Transverse colon (tissue), 4 donors: Measurements from ENCODE around the gene FUZ. TPM values are rescaled to one million over a fixed set of nuclear protein-coding genes. Genes with fewer than 3 reads are reported as not detected.

ENCODE experiments used
- DNase-seq: peaks from one replicate; pipeline ENCODE4 v3.0.0-alpha.2; 2019
- H3K27ac ChIP-seq, 4 donors: fragments of 200-600 bp; sonication (generic); 2 replicates each; pipeline ENCODE4 v1.5.1; 2016 to 2018; ENCODE audit warnings: inconsistent platforms in 4 of 4
- H3K27me3 ChIP-seq: fragments of 200-600 bp; sonication (generic); 2 replicates; pipeline ENCODE4 v1.5.1; 2017; ENCODE audit warnings: inconsistent platforms
- H3K36me3 ChIP-seq, 4 donors: fragments of 200-600 bp; sonication (generic); 2 replicates each; pipeline ENCODE4 v1.5.1; 2017 to 2019; ENCODE audit warnings: inconsistent platforms in 4 of 4
- H3K4me1 ChIP-seq, 4 donors: fragments of 200-600 bp; sonication (generic); 2 replicates each; pipeline ENCODE4 v1.5.1; 2017 to 2020; ENCODE audit warnings: inconsistent platforms in 4 of 4
- H3K4me3 ChIP-seq, 4 donors: fragments of 200-600 bp; sonication (generic); 1 replicate in 1 of 4; 2 replicates in 3 of 4; pipeline versions ENCODE4 v1.5.1 to v1.6.1; 2017 to 2019; ENCODE audit warnings: inconsistent platforms in 4 of 4
- H3K9me3 ChIP-seq, 2 donors: fragments of 200-600 bp; sonication (generic); 2 replicates each; pipeline ENCODE4 v1.5.1; 2017 to 2019; ENCODE audit warnings: inconsistent platforms in 2 of 2
- EP300 ChIP-seq: sonication (generic); formaldehyde crosslinking; IDR thresholded peaks from one replicate; pipeline ENCODE4 v1.6.1; 2017; ENCODE audit warnings: antibody characterized with exemption, low read depth
- POLR2A ChIP-seq: fragments of 450-650 bp; IDR thresholded peaks from one replicate; pipeline ENCODE4 v1.6.1; 2016; ENCODE audit warnings: antibody characterized with exemption, mild to moderate bottlenecking, moderate library complexity
- POLR2AphosphoS5 ChIP-seq, 3 donors: sonication (generic); formaldehyde crosslinking; IDR thresholded peaks; one replicate each; pipeline ENCODE4 v1.6.1; 2016; ENCODE audit warnings: antibody characterized with exemption in 3 of 3
- WGBS, 2 donors: methylation state at CpG; one replicate each; pipeline ENCODE4 v1.1.5; 2018; ENCODE audit warnings: low coverage in 1 of 2; 5-methylcytosine and 5-hydroxymethylcytosine counted together
- in situ Hi-C, 4 donors: fragments of 200-750 bp; cut with MboI; loops; one replicate each; pipeline versions ENCODE4 v1.15.0 to v1.15.1; 2017; ENCODE audit warnings: low sequenced_read_pairs in 3 of 4, low pct_ligation_motif_present in 1 of 4, low pct_unique_long_range_greater_than_20kb in 1 of 4
- intact Hi-C: fragments of 100-400 bp; cut with DNase I; formaldehyde crosslinking; loops from one replicate; pipeline ENCODE4 v1.15.1; 2023; ENCODE audit warnings: low total_unique reads
- total RNA-seq, 4 donors: library from RNA; depleted of rRNA; stranded (reverse); fragments of >200 nt; gene quantifications; one replicate each; pipeline ENCODE4 v1.1.0, GENCODE V29; 2016
- TF ChIP-seq, protein P1 (sequence below), 5 experiments: fragments of 200-600 bp in 3 of 5; fragments of 450-650 bp in 2 of 5; sonication (generic) in 3 of 5; IDR thresholded peaks; 1 replicate in 2 of 5; 2 replicates in 3 of 5; pipeline ENCODE4 v1.5.1; 2016 to 2017; ENCODE audit warnings: antibody characterized with exemption in 5 of 5, inconsistent platforms in 3 of 5, mild to moderate bottlenecking in 2 of 5, moderate library complexity in 1 of 5

The FUZ gene
- total RNA-seq, 4 donors from 2014 or later: 10.2 to 20.1 (median 13.1) TPM

DNA sequence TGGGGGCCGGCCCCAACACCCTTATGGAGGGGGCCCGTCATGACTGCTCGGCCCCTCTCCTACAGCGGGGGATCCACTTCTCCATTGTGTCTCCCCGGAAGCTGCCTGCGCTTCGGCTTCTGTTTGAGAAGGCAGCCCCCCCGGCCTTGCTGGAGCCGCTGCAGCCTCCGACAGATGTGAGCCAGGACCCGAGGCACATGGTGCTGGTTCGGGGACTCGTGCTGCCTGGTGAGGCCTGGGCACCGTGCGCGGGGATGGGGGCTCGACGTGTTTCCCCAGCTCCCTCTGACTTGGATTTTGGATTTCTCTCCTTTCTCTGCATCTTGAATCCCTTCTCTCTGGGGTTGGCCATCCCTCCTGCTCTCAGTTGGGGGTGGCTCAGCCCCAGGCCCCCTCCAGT, 16.6 kb upstream of the FUZ start:
- intact Hi-C loops (no loop called here), in situ Hi-C loops (no loop called here)
- H3K36me3 ChIP-seq: peaks cover 0 to 24% (median 7%) of the 10 kb centered on the region in 4 donors
- 94% methylated on average over 18 of the region's 18 CpGs; no CpG with 5 or more reads in 1 of the 2 donors for WGBS, 2 donors
- TF ChIP-seq POLR2AphosphoS5 (IDR thresholded peaks at IDR 0.05): no peak
- TF ChIP-seq POLR2A: no peak
- no peak for TF ChIP-seq EP300
- TF ChIP-seq, protein P1, sequence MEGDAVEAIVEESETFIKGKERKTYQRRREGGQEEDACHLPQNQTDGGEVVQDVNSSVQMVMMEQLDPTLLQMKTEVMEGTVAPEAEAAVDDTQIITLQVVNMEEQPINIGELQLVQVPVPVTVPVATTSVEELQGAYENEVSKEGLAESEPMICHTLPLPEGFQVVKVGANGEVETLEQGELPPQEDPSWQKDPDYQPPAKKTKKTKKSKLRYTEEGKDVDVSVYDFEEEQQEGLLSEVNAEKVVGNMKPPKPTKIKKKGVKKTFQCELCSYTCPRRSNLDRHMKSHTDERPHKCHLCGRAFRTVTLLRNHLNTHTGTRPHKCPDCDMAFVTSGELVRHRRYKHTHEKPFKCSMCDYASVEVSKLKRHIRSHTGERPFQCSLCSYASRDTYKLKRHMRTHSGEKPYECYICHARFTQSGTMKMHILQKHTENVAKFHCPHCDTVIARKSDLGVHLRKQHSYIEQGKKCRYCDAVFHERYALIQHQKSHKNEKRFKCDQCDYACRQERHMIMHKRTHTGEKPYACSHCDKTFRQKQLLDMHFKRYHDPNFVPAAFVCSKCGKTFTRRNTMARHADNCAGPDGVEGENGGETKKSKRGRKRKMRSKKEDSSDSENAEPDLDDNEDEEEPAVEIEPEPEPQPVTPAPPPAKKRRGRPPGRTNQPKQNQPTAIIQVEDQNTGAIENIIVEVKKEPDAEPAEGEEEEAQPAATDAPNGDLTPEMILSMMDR (IDR thresholded peaks at IDR 0.05): no peak
- no peaks in the 10 kb centered on the region for H3K9me3 ChIP-seq
- H3K27ac ChIP-seq: no peak overlapping the region
- no peaks in the 10 kb centered on the region for H3K4me1 ChIP-seq
- no peak for DNase-seq
- no peak overlapping the region for H3K4me3 ChIP-seq
- H3K27me3 ChIP-seq: no peaks in the 10 kb centered on the region

DNA sequence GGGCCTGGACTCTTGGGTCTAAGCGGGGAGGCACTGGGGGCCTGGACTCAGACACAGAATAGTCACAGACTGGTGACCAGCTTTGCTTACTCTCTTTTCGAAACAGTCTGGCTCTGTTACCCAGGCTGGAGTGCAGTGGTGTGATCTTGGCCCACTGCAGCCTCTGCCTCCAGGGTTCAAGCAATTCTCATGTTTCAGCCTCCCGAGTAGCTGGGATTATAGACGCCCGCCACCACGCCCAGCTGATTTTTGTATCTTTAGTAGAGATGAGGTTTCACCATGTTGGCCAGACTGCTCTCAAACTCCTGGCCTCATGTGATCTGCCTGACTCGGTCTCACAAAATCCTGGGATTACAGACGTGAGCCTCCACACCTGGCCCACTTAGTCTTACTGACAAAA, 16.1 kb upstream of the FUZ start:
- in situ Hi-C loops (no loop called here), intact Hi-C loops (no loop called here)
- Histone ChIP-seq H3K36me3 (peaks cover 0 to 20% (median 7%) of the 10 kb centered on the region in 4 donors), H3K27ac (no peak overlapping the region), H3K27me3 (no peaks in the 10 kb centered on the region), H3K4me1 (no peaks in the 10 kb centered on the region), H3K4me3 (no peak overlapping the region), H3K9me3 (no peaks in the 10 kb centered on the region)
- TF ChIP-seq POLR2AphosphoS5 (IDR thresholded peaks at IDR 0.05) (no peak), EP300 (no peak)
- DNase-seq: no peak
- 92% methylated on average over 8 of the region's 8 CpGs; no CpG with 5 or more reads in 1 of the 2 donors for WGBS, 2 donors

DNA sequence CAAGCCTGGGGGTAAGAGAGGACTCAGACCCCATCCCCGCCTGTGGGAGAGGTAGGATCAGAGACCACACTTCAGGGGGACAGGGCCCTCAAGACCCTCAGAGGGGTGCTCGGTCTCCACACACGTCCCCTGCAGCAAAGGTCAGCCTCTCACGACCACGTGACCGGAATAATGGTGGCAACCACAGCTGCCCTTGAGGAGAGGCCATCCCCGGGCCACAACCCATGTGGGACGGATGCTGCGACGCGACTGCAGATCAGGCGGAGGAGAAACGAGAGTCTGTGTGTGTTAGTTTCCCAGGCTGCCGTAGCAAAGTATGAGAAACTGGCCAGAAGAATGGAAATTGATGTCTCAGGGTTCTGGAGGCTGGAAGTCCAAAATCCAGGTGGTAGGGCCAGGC, 13.9 kb upstream of the FUZ start:
- intact Hi-C loops: no loop called here
- TF ChIP-seq POLR2A (no peak), POLR2AphosphoS5 (IDR thresholded peaks at IDR 0.05) (no peak), EP300 (no peak)
- TF ChIP-seq, protein P1 (IDR thresholded peaks at IDR 0.05): no peak
- no peaks in the 10 kb centered on the region for H3K9me3 ChIP-seq
- no peaks in the 10 kb centered on the region for H3K27me3 ChIP-seq
- in situ Hi-C loops: no loop called here
- H3K27ac ChIP-seq: no peak overlapping the region
- H3K4me3 ChIP-seq: no peak overlapping the region
- 88 to 93% methylated on average over 7 to 14 of the region's 14 CpGs for WGBS, 2 donors
- DNase-seq: no peak
- H3K4me1 ChIP-seq: no peaks in the 10 kb centered on the region
- H3K36me3 ChIP-seq: peaks cover 0 to 14% (median 3%) of the 10 kb centered on the region in 4 donors

DNA sequence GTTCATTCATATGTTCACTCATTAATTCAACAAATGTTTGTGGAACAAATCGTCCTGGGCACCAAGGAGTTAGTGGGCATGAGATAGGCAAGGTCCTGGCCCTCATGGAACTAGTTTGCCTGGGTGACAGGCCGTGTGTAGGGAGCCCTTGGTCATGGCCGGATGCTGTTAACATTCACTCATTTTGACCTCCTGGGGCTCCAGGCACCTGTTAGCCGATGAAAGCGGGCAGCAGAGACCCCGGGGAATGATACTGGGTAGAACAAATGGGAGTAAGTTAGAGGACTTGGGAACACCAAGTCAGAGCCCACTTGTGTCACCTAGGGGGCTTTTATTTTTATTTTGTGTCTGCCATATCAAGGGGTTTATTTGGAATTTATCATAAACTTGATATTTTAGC, 11.6 kb upstream of the FUZ start:
- H3K4me1 ChIP-seq: peaks cover 0 to 7% (median under 1%) of the 10 kb centered on the region in 4 donors
- DNase-seq: no peak
- H3K36me3 ChIP-seq: peaks cover 0 to 4% (median 0%) of the 10 kb centered on the region in 4 donors
- 87 to 100% methylated on average over 2 to 6 of the region's 6 CpGs for WGBS, 2 donors
- no peak overlapping the region for H3K27ac ChIP-seq
- no peak overlapping the region for H3K4me3 ChIP-seq
- intact Hi-C loops: no loop called here
- H3K9me3 ChIP-seq: no peaks in the 10 kb centered on the region
- in situ Hi-C loops: no loop called here
- TF ChIP-seq POLR2AphosphoS5 (IDR thresholded peaks at IDR 0.05): no peak
- TF ChIP-seq, protein P1 (IDR thresholded peaks at IDR 0.05): no peak
- no peak for TF ChIP-seq EP300
- TF ChIP-seq POLR2A: no peak
- H3K27me3 ChIP-seq: no peaks in the 10 kb centered on the region

DNA sequence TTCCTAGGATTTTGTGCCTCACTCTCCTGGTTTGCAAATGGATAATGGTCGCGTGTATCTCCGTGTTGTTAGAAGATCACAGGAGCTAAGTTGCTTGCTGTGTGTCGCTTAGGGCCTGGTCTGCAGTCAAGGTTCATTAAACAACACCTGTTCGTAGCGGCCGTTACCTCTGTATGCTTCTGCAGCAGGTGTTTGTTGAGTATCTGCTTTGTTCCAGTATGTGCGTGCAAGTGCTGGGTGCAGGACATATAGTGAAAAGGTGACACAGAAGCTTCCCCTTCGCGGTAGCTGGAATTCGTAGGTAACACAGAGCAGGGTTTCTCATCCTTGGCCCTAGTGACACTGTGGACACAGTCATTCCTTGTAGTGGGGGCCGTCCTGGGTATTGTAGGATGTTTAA, 10.4 kb upstream of the FUZ start:
- intact Hi-C loops: no loop called here
- DNase-seq: no peak
- no peak overlapping the region for H3K4me3 ChIP-seq

More for the DNA sequence above, 10.4 kb upstream of the FUZ start:
- no peaks in the 10 kb centered on the region for H3K9me3 ChIP-seq
- in situ Hi-C loops: no loop called here
- TF ChIP-seq, protein P1 (IDR thresholded peaks at IDR 0.05): no peak
- no peak for TF ChIP-seq POLR2AphosphoS5 (IDR thresholded peaks at IDR 0.05)
- TF ChIP-seq EP300: no peak
- no peak for TF ChIP-seq POLR2A
- no peaks in the 10 kb centered on the region for H3K27me3 ChIP-seq
- peaks cover 8 to 17% (median 12%) of the 10 kb centered on the region in 4 donors for H3K4me1 ChIP-seq
- no peak overlapping the region for H3K27ac ChIP-seq
- peaks cover 0 to 4% (median 0%) of the 10 kb centered on the region in 4 donors for H3K36me3 ChIP-seq
- WGBS, 2 donors: 82 to 91% methylated on average over 8 to 12 of the region's 12 CpGs
